ENCODE data around the gene MTOR.
"Not testable (repeated sequence)": the region's sequence is repeated elsewhere in the genome, so short reads cannot be mapped to it uniquely, and the experiment has no call there.

The MTOR gene

DNA sequence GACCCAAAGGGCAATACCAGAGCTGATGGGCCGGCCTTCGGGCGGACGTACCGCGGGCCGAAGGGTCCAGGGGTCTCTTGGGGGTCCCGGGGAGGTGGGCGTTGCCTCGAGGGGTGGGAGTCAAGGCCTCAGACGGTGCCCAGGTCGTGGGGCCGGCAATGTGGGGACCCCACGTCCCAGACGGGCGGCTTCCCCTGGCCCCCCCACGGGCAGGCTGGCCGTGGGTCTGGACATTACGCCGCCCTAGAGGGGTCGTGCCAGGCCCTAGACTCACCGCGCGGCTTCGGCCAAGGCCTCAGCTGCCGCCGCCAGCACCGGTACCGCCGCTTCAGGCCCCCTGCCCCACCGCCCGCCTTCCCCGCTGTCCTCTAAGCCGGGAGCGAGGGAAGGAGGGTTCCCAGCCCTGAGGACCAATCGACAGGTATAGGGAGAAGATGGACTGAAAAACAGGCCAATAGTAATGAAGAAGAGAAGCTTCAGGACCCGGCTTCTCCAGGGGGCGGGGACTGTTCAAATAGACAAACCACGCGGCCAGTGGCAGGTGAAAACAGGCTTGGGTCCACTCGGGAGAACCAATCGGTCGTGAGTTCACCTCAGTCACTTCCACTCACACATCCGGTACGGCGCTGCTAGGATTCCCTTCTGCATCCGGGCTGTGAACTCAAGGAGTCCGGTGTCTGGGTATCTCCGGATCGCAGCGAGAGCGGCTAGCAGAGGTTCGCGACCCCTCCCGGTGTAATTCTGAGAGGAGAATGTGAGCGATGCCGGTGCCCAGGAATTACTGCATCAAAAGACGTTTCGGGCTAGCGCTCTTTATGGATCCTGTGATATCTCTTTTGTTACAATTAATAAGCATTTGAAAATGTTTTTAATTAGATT lies at the start of gene MTOR:
MTOR (minus strand) TSS at position 381 of the 879 bp plus-strand sequence. CDS start 3,142 bp downstream, outside the sequence.
- peak; percentile 90 for DNase-seq (ENCODE audit: low read depth)

DNA sequence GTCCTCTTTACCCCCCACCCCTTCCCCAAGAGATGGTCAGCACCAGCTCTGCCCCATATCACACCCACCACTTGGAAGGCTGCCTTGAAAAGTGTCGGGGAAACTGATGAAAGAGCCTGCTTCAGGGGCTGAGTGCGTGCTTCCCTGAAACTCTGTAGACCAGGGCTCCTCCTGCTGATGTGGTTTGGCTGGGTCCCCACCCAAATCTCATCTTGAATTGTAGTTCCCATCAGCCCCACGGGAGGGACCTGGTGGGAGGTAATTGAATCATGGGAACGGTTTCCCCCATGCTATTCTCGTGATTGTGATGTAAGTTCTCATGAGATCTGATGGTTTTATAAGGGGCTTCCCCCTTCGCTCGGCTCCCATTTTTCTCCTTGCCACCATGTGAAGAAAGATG lies 47.0 kb upstream of the MTOR start:
- DNase-seq (ENCODE audit: low read depth): no peak

DNA sequence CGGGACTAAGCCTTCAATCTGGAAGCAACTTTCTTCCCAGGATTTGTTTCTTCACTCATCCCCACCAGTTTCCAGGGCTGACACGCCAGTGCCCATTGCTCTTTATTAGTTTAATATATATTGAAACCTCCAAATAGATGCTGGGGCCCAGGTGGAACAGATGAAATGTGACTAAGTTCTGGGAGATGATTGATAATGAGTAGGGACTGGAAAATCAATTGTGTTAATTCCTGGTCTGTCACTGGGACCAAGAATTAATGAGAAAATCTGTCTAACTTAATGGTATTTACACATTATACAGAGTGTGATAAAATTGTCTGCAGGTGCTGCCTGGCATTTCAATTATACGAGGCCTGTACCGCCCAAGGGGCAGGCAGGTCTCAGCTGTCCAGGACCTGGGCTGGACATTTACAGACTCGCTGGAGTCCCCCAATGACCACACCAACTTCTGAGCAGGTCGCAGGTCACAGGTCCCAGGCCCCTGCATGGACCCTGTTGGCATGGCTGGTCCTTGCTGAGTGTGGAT lies 46.4 kb upstream of the MTOR start:
- no peak for DNase-seq (ENCODE audit: low read depth)

DNA sequence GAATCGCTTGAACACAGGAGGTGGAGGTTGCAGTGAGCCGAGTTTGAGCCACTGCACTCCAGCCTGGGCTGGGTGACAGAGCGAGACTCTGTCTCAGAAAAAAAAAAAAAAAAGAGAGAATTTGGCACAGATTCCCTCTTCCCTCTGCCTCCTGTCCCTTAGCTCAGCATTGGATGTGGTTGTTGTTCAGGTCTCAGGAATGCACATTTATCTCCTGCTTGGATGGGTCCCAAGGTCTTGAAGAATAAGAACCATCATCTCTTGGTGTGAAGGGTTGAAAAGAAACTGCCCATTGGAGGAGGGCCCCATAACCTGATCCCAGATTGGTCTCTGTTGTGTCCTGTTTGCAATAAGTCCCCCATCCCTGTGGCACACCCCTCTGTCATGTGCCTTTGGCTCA lies 45.5 kb upstream of the MTOR start:
- no peak for DNase-seq (ENCODE audit: low read depth)

DNA sequence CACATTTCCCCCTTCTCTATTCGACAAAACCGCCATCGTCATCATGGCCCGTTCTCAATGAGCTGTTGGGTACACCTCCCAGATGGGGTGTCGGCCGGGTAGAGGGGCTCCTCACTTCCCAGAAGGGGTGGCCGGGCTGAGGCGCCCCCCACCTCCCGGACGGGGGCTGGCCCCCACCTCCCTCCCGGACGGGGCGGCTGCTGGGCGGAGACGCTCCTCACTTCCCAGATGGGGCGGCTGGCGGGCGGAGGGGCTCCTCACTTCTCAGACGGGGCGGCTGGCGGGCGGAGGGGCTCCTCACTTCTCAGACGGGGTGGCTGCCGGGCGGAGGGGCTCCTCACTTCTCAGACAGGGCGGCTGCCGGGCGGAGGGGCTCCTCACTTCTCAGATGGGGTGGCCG lies 43.2 kb upstream of the MTOR start:
- DNase-seq (ENCODE audit: low read depth): not testable (repeated sequence)

DNA sequence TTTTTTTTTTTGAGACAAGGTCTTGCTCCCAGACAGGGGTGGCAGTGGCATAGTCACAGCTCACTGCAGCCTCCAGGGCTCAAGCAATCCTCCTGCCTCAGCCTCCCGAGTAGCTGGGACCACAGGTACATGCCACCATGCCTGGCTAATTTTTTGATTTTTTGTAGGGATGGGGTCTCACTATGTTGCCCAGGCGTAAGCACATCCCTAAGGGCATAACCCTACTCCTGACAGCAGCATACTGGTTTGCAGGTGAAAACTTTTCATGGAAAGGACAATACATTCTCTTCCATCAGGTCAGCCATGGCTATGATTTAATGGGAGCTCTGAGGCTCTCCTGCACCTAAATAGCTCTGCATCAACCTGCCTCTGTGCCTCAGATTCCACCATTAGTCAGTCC lies 40.0 kb upstream of the MTOR start:
- no peak for DNase-seq (ENCODE audit: low read depth)

DNA sequence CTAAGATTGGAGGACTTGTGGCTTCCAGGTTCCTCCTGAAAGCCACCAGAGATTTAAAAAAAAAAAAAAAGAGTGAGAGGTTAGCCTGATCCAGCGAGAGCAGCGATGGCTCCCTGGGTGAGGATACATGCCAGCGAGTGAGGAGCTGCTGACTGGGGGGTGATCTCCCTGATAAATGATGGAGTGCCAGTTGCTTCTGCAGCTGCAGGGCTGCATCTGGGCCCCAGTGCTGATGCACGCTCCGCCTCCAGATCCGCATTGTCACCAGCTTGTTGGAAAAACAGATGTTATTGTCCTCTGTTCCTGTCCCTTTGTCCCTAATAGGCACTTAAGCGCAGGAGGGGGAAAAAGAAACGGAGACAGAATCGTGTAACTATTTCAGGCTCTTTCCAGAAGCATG lies 39.2 kb upstream of the MTOR start:
- no peak for DNase-seq (ENCODE audit: low read depth)

DNA sequence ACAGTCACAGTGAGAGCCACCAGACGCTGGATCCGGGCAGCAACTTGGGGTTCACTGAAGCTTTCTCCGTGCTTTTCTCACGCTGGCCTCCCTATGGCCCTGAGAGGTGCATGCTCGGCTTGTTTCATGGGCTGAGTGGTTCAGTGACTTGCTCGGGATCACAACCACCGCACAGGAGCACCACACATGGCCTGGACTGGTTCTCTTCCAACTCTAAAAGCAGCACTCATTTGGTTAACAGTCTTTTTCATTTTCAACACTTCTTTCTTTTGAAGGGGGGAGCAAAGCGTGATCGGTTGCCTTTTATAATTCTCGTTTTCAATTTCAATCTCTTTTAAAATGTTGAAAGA lies 36.8 kb upstream of the MTOR start:
- no peak for DNase-seq (ENCODE audit: low read depth)

DNA sequence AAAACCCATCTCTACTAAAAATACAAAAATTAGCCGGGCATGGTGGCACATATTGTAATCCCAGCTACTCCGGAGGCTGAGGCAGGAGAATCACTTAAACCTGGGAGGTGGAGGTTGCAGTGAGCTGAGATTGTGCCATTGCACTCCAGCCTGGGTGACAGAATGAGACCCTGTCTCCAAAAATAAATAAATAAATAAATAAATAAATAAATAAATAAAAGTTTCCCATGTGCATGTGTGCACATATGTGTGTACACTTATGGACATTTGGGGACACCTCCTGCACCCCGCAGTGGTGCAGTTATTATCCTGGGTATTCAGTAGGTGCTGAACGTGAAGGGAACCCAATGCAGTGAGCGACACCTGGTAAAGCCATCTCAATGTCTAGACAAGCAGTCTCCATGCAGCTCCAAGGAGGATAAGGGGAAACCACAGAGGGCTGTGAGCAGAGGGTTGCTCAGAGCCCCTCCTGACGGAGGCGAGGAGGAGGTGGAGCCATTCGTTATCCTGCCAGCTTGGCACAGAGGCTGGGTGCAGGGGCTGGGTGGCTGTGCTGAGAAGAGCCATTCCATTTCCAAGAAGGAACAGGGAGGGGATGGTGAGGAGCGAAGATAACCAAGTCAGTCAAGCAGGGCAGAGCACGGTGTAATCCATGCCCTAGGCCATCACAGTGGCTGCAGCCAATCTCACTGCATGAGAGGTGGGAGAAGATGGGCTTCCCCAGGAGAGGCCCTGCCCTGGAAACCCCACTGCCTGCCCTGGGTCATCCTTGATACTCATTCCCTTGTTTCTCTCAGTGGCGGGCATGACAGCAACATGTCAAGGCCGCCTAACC lies 36.3 kb upstream of the MTOR start:
- no peak for DNase-seq (ENCODE audit: low read depth)

DNA sequence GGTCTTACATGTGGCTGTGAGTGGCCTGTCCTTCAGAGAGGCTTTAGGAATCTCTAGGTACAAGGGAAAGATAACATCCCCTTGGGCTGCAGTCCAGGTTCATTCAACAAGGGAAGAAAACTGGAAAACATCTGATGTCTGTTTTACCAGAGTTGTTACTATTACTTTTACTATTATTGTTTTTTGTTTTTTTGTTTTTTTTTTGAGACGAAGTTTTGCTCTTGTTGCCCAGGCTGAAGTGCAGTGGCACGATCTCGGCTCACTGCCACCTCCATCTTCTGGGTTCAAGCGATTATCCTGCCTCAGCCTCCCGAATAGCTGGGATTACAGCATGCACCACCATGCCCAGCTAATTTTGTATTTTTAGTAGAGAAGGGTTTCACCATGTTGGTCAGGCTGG lies 35.4 kb upstream of the MTOR start:
- not testable (repeated sequence) for DNase-seq (ENCODE audit: low read depth)

DNA sequence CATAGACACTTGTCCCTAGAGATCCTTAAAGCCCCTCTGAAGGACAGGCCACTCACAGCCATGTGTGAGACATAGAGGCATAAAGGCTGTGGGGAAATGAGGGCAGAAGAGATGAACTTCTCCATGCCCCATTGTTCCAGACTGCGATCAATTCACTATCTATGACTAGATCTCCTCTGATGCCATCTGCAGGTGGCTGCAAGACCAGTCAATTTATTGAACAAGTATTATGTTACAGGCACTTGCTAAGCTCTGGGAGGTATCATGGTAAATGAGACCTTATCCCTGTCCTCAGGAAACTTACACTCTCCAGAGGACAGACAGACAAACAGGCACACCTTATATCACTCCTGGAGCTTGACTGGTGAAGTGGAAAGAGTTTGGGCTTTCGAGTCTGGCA lies 33.6 kb upstream of the MTOR start:
- no peak for DNase-seq (ENCODE audit: low read depth)

DNA sequence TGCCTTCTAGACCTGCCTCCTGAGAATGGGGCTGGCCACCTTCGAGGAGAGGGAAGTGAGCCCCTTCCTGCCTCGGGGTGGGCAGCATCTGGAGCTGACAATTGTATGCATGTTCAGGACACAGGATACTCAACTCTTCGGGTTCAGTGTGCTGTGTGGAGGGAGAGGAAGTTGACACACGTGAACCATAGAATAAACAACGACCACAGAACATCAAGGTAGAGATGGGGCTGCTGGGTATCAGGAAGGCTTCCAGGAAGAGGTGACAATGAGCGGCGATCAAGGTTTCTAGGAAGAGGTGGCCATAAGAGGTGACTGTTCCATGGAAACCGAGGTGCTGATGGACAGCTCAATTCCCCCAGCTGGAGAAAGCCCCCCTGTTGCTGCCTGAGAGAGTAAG lies 32.6 kb upstream of the MTOR start:
- DNase-seq (ENCODE audit: low read depth): no peak

DNA sequence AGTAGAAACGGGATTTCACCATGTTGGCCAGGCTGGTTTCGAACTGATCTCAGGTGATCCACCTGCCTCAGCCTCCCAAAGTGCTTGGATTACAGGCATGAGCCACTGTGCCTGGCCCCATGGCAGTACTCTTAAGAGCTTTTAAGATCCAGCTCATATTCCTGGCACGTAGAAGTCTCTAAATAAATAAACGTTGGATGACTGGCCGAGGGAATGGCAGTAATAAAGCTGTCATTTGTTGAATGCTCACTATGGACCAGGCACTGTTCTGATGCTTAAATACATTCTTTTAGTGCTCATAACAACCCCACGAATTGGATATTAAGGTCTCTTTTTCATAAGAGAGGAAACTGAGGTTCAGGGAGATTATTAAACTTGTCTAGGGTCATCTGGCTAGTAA lies 31.5 kb upstream of the MTOR start:
- DNase-seq (ENCODE audit: low read depth): no peak

DNA sequence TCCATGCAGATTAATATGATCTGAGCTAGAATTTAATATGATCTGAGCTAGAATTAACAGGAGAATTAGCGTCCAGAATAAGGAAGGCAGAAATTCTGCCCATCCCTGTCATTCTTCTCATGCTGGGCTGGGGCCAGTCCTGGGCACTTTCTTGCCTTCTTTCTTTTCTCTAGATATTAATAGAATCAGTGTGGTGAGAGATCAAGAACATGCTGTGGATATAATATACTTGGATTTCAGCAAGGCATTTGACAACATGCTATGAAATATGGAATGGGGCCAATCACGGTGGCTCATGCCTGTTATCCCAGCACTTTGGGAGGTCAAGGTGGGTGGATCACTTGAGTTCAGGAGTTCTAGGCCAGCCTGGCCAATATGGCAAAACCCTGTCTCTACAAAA lies 28.7 kb upstream of the MTOR start:
- no peak for DNase-seq (ENCODE audit: low read depth)

DNA sequence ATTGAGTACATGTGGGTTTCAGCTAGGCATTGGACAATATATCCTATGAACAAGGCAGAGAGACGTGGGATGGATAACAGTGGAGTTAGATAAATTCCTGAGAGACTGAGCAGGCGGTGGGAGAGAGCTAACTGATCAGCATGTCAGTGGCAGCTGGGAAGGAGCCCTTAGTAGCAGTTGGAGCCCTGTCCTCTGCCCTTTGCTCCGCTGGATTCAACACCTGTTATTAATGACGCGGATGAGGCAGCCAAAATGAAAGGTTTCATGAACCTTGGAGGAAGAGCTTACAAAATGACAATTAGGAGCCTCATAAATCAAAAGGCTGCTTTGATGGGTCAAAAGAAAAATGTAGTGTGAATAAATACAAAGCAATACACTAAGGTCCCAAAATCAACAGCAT lies 26.7 kb upstream of the MTOR start:
- DNase-seq (ENCODE audit: low read depth): no peak

DNA sequence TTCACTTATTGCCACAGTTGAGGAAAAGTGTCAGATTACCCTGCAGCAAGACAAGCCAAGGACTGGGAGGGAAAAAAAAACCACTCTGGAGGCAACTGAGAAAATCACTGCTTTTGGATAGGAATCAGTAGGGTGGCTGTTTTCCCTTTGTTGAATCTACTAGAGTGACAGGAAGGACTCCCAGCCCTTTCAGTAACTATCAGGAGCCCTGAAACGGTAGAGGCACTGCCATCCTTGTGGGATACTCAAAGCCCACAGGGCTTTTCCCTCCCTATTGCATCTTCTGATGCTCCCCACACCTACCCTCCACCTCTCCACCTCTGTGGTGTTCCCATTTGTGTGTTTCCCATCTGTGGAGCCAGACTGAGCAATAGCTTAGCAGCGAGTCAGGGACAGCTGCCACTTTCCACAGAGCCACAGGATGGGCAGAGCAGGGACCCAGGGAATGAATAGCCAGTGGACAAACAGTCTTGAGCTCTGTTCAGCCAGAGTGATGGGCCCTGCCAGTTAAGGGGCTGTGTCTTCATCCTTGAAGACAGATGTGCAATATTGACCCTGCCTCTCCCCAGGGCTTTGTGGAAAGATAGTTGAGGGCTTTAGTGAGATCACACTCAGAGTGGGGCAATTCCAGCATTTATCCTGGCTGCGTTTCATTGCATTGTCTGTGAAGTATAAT lies 24.5 kb upstream of the MTOR start:
- DNase-seq (ENCODE audit: low read depth): no peak

DNA sequence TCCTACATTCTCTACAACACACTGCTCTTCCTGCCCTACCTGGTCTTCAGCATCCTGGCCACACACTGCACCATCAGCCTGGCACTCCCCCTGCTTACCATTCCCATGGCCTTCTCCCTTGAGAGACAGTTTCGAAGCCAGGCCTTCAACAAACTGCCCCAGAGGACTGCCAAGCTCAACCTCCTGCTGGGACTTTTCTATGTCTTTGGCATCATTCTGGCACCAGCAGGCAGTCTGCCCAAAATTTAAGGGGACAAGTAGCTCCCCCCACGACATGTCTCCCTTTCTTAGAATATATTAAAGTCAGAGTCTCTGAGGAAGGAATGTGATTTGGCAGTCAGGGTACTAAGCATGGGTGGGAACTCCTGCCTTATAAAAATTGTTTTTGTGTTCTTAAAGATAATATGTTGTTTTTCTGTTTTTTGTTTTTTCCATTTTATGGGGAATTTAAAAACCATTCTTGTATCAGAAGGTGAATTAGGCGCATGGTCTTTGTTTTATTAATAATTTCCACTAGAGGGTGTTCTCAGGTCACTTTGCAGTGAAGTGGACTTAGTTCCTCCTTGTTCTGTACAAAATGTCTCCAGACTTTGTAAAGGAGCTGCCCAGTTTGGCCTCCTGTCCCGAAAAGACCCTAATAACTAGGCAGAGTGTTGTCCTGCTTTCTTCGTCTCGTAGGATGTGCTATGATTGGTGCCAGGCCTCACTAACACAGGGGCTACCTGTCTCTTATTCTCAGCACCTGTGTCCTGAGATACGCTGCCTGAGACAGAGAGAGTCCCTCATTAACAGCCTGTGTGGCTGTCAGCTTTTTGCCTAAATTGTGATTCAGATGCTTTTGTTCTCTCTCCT lies 23.8 kb upstream of the MTOR start:
- DNase-seq (ENCODE audit: low read depth): no peak

DNA sequence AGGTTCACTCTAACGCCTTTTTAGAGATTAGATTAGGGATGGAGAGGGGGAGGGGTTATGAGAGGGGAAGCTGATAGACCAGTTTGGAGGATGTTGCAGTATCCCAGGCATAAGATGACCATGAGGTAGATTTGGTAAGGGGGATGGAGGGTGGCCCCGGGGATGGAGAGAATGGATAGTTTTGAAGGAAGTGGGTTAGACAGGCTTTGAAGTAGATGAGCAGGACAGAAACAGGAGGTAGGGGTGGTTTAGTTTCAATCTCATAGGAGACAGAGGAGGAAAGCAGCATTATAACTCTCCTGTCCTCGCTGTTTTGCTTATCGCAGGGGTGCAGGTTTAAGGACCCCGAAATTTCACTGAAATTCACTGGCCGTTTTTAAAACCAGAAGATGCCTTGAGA lies 22.4 kb upstream of the MTOR start:
- no peak for DNase-seq (ENCODE audit: low read depth)

DNA sequence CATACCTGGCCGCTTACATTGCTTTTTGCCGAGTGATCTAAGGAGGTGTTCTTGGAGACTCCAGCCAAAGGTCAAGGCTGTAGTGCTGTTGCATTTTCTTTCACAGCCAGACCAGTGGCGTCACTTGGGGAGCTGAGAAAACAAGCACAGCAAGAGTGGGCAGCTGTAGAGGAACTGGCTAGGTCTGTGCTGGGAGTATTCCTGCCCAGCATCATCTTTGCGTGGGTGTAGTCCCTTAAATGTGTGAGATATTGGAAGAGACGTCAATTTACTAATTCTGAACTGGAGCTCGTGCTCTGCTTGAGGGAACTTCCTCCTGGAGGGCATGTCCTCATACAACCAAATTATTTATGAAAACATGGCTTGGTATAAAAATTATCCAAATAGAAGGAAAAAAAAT lies 20.8 kb upstream of the MTOR start:
- no peak for DNase-seq (ENCODE audit: low read depth)

DNA sequence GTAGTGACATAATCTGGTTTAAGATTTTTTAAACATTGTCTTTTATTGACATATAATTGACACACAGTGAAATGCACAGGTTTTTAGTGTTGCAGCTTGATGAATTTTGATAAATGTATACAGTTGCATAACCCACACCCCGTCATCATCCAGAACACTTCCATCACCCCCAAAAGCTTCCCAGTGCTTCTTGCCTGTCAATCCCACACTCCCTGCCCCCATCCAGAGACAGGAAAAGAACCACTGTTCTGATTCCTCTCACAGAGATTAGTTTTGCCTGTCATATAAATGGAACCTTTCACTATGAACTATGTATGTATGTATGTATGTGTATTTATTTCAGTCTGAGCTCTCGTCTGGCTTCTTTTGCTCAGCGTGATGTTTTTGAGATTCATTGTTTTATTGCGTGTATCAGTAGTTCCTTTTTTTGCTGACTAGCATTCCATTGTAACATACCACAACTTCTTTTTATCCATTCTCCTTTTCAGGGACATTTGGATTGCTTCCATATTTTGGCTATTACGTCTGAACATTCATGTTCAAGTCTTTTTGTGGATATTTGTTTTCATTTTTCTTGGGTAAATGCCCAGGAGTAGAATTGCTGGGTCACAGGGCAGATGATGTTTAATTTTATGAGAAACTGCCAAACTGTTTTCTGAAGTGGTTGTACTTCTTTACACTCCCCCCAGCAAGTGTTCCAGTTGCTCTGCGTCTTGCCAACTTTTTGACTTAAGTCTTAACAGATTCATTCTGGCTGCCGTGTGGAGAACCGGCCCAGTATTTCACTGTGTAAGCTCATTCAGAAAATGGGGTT lies 19.4 kb upstream of the MTOR start:
- DNase-seq (ENCODE audit: low read depth): no peak
